ENCODE results near the gene LRRN3. TPM values are rescaled to one million over a fixed set of nuclear protein-coding genes. Genes with fewer than 3 reads are reported as not detected.

The LRRN3 gene
- total RNA-seq, 4 donors from 2014 or later, result 0.23 to 1.6 (median 0.40) TPM; not detected in 1

- 100% methylated on average over 2 of the region's 2 CpGs; no CpG with 5 or more reads in 1 of the 2 donors for WGBS, 2 donors (ENCODE audit: low coverage in 1 of 2)
- H3K27ac ChIP-seq, result no peak overlapping the region
- no peak for TF ChIP-seq POLR2A (IDR thresholded peaks at IDR 0.05)
- TF ChIP-seq POLR2AphosphoS5 (IDR thresholded peaks at IDR 0.05), result no peak
- TF ChIP-seq EP300 (IDR thresholded peaks at IDR 0.05), result no peak
- no peak for TF ChIP-seq CTCF (IDR thresholded peaks at IDR 0.05)
- no peaks in the 10 kb centered on the region for H3K4me1 ChIP-seq
- no peaks in the 10 kb centered on the region for H3K9me3 ChIP-seq
- H3K36me3 ChIP-seq, result no peaks in the 10 kb centered on the region
- H3K4me3 ChIP-seq, result no peak overlapping the region
- H3K27me3 ChIP-seq, result no peaks in the 10 kb centered on the region
- no peak for ATAC-seq
Measured at GRCh38 chr7:111115966-111116365, 25.0 kb downstream of the LRRN3 start.

GRCh38 chr7:111126987-111127386 lies 36.1 kb downstream of the LRRN3 start:
- no peak overlapping the region for H3K27ac ChIP-seq
- ATAC-seq, result no peak
- peaks cover 0 to 3% of the 10 kb centered on the region in 2 donors for H3K36me3 ChIP-seq
- H3K4me1 ChIP-seq, result no peaks in the 10 kb centered on the region
- TF ChIP-seq EP300 (IDR thresholded peaks at IDR 0.05), result no peak
- TF ChIP-seq CTCF (IDR thresholded peaks at IDR 0.05), result no peak
- no peak for TF ChIP-seq POLR2AphosphoS5 (IDR thresholded peaks at IDR 0.05)
- no peak for TF ChIP-seq POLR2A (IDR thresholded peaks at IDR 0.05)
- H3K27me3 ChIP-seq, result no peaks in the 10 kb centered on the region
- no peaks in the 10 kb centered on the region for H3K9me3 ChIP-seq
- no peak overlapping the region for H3K4me3 ChIP-seq
- 19 to 35% methylated on average over 3 of the region's 3 CpGs for WGBS, 2 donors (ENCODE audit: low coverage in 1 of 2)

- 98% methylated on average over 4 of the region's 4 CpGs for WGBS, 2 donors (ENCODE audit: low coverage in 1 of 2)
- Histone ChIP-seq H3K36me3 (no peaks in the 10 kb centered on the region), H3K9me3 (no peaks in the 10 kb centered on the region), H3K27me3 (no peaks in the 10 kb centered on the region), H3K4me3 (no peak overlapping the region), H3K27ac (no peak overlapping the region), H3K4me1 (no peaks in the 10 kb centered on the region)
- no peak for ATAC-seq
- TF ChIP-seq POLR2AphosphoS5 (IDR thresholded peaks at IDR 0.05) (no peak), EP300 (IDR thresholded peaks at IDR 0.05) (no peak), POLR2A (IDR thresholded peaks at IDR 0.05) (no peak), CTCF (IDR thresholded peaks at IDR 0.05) (no peak)
Measured at GRCh38 chr7:111129435-111129834, 38.5 kb downstream of the LRRN3 start.

- no peak for TF ChIP-seq POLR2AphosphoS5 (IDR thresholded peaks at IDR 0.05)
- TF ChIP-seq POLR2A (IDR thresholded peaks at IDR 0.05), result no peak
- TF ChIP-seq CTCF (IDR thresholded peaks at IDR 0.05), result no peak
- TF ChIP-seq EP300 (IDR thresholded peaks at IDR 0.05), result no peak
- no peaks in the 10 kb centered on the region for H3K36me3 ChIP-seq
- H3K4me3 ChIP-seq, result no peak overlapping the region
- no peak for ATAC-seq
- peaks cover 0 to 2% (median 0%) of the 10 kb centered on the region in 3 donors for H3K4me1 ChIP-seq
- 57 to 75% methylated on average over 1 of the region's 1 CpG for WGBS, 2 donors (ENCODE audit: low coverage in 1 of 2)
- H3K27me3 ChIP-seq, result no peaks in the 10 kb centered on the region
- no peak overlapping the region for H3K27ac ChIP-seq
- H3K9me3 ChIP-seq, result no peaks in the 10 kb centered on the region
Measured at GRCh38 chr7:111132833-111133232, 41.9 kb downstream of the LRRN3 start.

- no peak overlapping the region for H3K4me3 ChIP-seq
- H3K9me3 ChIP-seq, result no peaks in the 10 kb centered on the region
- H3K36me3 ChIP-seq, result no peaks in the 10 kb centered on the region
- ATAC-seq, result peak; percentile 25
- peaks cover 0 to 12% (median 3%) of the 10 kb centered on the region in 3 donors for H3K4me1 ChIP-seq
- no peak for TF ChIP-seq POLR2AphosphoS5 (IDR thresholded peaks at IDR 0.05)
- TF ChIP-seq POLR2A (IDR thresholded peaks at IDR 0.05), result no peak
- WGBS, 2 donors (ENCODE audit: low coverage in 1 of 2), result 85 to 100% methylated on average over 1 to 4 of the region's 4 CpGs
- H3K27me3 ChIP-seq, result no peaks in the 10 kb centered on the region
- peak overlapping the region in 1 of 4 donors; percentile 16 for H3K27ac ChIP-seq
Measured at GRCh38 chr7:111137296-111138192, 46.6 kb downstream of the LRRN3 start.
